COR-L47 (cell line): ENCODE measurements around the gene AQP11.
"Not testable (repeated sequence)": the region's sequence is repeated elsewhere in the genome, so short reads cannot be mapped to it uniquely, and the experiment has no call there.

Experiments
- DNase-seq: peaks from one replicate; lab custom pipeline; 2025; lab: John Stamatoyannopoulos, UW

The AQP11 gene

DNA sequence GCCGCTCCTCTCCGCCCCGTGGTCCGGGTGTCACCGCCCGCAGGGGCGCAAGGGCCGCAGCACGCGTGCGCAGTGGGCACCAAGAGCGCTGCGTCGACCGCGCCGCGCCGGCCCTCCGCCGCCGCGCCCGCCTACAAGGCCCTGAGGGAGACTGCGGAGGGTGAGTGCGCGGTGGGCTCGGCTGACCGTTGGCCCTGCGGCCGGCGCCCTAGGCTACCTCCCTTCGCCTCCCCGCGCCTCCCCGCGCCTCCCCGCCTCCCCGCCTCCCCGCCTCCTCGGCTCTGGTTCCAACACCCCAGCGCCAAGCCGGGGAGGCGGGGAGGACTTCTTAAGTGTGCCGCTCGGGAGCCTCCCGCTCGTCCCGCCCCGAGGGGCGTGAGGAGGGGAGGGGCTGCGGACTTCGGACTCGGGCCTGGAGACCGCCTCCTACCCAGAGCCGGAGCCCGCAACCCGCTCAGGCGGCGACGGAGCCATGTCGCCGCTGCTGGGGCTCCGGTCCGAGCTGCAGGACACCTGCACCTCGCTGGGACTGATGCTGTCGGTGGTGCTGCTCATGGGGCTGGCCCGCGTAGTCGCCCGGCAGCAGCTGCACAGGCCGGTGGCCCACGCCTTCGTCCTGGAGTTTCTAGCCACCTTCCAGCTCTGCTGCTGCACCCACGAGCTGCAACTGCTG lies at the start of gene AQP11:
Gene AQP11 (plus strand): TSS at position 433 of the 673 bp plus-strand sequence. CDS start 40 bp downstream, at position 473.
- peak; percentile 74 for DNase-seq

GRCh38 chr11:77542296-77542695 lies 47.5 kb upstream of the AQP11 start:
- no peak for DNase-seq

DNA sequence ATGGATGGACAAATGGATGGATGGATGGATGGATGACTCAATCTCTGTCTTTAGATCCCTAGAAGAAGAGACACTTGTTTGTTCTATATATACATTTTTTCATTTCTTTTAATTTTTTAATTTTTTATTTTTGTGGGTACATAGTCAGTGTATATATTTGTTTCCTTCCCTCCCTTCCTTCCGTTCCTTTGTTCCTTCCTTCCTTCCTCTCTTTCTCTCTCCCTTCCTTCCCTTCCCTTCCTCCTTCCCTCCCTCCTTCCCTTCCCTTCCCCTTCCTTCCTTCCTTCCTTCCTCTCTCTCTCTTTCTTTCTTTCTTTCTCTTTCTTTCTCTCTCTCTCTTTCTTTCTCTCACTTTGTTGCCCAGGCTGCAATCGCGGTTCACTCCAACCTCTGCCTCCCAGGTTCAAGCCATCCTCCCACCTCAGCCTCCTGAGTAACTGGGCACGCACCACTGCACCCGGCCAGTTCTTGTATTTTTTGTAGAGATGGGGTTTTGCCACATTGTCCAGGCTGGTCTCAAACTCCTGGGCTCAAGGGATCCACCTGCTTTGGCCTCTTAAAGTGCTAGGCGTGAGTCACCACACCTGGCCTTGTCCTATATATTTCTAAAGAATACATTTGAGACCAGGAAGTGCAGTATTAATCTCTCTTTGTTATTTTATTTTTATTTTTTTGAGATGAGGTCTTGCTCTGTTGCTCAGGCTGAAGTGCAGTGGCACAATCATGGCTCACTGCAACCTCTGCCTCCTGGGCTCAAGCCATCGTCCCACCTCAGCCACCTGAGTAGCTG lies 42.5 kb upstream of the AQP11 start:
- no peak for DNase-seq

DNA sequence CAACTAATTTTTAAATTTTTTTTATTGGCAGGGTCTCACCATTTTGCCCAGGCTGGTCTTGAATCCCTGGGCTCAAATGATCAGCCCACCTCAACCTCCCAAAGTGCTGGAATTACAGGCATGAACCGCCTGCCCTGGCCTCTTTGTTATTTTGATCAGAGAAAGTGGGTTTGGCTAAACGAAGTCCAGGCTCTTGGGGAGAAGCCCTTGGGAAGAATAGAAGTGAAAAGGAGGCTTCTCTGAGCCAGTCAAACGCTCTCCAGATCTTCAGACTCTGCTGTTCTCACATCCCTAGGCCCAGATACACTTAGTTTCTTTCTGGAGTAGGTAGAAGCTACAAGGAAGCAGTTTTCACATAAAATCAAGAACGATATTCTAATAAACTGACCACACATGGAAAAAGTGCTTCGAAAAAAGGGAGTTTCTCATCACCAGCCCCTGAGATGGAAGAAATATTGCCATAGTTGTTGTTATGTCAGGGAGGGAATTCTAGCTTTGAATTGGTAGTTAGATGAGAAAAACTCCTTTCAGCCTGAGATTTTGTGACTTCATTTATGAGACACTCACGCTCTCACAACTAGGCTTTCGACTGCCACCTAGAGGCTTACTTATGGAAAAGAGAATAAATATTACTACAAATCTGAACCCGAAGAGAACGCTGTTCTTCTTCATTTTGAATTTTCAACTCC lies 41.7 kb upstream of the AQP11 start:
- peak; percentile 63 for DNase-seq

DNA sequence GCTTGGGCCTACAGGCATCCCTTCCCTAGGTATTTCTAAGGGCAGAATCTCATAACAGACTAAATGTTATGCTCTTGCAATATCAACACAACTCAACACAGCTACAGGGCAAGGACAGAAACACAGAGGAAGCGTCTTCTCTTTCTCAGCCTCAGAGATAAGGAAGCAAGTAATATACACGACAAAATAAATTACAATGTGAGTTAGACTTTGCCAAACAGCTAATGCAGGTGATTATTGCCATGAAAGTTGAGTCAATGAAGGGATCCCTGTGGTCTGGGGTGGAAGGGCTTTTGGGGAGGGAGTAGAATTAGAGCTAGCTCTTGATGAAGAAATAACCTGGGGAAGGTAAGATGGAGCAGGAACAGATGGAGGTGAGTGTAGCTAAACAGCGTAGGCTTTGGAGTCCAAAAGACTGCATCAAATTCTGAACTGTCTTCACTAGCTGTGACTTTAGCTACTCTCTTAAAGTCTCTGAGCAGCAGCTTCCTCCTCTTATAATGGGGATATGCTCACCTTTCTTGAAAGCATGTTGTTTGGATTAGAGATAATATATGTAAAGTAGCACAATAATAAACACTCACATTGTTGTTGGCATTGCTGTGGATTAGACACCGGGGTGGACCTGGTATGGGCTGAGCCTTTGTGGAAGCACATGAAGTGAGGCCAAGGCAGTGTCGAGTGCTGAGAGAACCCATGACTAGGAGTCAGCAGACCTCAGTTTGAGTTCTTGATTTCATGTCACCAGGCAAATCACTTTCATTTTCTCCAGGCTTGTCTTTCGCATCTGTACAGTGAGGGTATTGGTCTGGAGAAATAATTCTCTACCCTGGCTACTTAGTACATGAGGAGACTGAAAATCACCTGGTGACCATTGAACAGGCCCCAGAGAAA lies 41.0 kb upstream of the AQP11 start:
- DNase-seq = no peak

GRCh38 chr11:77551426-77551825 lies 38.3 kb upstream of the AQP11 start:
- not testable (repeated sequence) for DNase-seq

GRCh38 chr11:77557553-77557952 lies 32.2 kb upstream of the AQP11 start:
- DNase-seq = peak; percentile 36

DNA sequence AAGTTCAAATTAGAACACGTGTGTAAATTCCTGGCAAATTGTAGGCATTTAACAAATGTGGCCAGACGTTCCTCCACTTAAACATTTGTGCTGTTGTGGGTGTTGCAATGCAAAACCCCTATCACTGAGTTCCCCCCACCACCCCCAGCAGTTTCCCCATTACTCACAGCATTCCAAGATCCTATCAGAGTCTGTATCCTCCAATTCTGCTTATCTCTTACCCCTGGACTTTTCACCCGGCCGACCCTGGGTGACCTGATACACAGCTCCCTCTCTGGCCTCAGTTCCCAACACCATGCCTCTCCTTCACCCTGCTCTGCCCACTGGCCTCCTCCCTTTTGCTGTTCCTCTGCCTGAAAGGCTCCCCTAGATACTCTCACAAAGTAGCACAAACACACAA lies 31.4 kb upstream of the AQP11 start:
- DNase-seq = no peak

- DNase-seq = no peak
Observed at GRCh38 chr11:77559686-77560401, 29.9 kb upstream of the AQP11 start.

- DNase-seq = no peak
Observed at GRCh38 chr11:77560605-77561004, 29.1 kb upstream of the AQP11 start.

DNA sequence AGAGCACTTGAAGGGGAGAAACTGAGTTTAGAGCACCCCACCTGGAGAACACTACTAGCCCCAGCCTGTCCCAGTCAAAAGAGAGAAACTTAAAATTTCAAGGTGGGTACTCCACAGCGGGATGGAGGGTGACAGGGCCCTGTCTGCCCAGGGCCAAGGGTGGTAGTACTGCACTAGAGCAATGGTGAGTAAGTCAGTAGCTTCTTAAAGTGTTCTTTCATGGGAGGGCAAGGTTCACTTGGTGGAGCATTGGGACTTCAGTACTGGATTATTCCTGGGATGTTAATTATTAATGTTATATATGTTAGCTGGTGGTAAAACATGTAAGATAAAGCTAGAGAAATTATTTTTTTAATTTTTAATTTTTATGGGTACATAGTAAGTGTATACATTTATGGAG lies 28.5 kb upstream of the AQP11 start:
- DNase-seq = no peak

GRCh38 chr11:77568306-77568705 lies 21.4 kb upstream of the AQP11 start:
- DNase-seq = no peak

DNA sequence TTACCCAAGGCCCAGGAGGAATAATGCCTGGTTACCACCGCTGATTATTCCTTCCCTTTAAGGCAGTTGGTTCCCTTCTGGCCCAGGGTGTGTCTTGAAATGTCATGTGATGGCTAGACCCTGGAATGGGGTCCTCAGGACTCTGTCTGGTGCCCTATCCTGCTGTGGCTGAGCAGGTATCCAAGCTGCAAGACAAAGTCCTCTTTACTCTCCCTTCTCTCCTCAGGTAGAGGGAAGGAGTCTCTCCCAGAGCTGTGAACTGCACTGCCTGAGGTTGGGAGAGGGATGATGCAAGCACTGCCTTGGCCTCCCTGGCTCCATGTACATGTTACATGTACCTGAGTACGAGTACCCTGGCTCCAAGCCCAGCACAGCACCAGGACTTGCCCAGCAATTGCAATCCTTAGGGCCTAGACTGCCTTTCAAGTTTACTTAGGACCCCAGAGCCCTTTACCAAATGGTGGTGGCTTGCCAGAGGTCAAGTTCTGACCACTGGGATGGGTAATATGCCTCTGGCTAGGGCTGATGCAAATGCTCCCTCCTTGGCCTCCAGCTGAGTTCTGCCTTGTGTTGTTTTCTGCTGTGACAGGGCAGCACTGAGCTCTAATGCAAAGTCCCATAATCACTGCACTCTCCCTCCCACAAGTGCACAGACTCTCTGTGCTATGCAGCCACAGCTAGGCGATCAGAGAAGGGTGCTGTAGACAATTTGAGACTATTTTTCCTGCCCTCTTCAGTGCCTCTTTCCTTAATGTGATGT lies 20.7 kb upstream of the AQP11 start:
- DNase-seq = no peak

GRCh38 chr11:77569676-77570070 lies 20.1 kb upstream of the AQP11 start:
- DNase-seq = no peak

DNA sequence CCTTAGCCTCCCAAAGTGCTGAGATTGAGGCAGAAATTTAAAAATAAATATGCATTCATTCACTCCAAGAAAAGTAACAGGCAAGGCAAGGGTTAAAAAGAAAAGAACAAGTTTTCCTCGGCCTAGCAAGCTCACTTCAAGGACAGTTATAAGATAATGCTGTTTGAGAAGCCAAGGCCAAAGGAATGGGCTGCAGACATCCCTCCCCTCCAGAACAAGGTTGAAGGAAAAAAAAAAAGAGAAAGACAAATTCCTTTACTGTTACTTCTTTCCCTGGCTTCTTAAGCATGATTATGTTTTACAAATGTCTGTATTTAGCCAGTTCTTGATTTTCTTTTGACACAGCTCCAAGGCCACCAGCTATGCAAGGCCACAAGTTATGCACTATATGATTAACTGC lies 18.9 kb upstream of the AQP11 start:
- DNase-seq = not testable (repeated sequence)

- DNase-seq = not testable (repeated sequence)
Observed at GRCh38 chr11:77575428-77575827, 14.3 kb upstream of the AQP11 start.

- peak; percentile 17 for DNase-seq
Observed at GRCh38 chr11:77580712-77581337, 8.9 kb upstream of the AQP11 start.

DNA sequence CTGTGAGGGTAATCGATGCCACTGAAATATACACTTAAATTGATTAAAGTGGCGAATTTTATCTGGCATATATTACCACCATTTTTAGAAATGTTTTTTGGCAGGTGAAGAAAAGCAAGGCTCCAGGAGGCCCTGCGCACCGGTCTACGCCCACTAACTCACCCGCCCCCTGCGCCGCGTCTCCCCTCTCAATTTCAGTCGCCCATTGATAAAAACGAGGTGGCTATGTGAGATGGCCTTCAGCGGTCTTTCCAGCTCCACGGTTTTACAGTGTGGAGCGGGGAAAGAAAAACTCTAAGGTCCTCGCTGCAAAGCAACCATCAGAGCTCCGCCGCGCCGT lies 602 bp upstream of the AQP11 start:
- no peak for DNase-seq

- peak; percentile 45 for DNase-seq
Observed at GRCh38 chr11:77590194-77590782, 535 bp downstream of the AQP11 start.

DNA sequence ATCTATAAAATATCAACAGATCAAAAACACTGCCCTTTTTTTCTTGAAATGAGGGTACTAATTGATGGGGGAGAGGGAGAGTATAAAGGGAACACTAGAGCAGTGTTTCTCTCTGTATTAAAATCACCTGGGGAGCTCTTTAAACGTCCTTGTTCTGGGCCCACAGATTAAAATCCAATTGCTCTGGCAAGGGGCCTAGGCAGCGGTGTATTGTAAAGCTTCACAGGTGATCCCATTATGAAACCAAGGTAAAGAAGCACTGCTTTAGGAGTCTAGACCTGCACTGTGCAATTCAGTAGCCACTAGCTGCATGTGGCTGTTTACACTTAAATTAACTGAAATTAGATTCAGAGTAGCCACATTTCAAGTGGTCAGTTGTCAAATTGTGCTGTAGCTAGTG lies 3.0 kb downstream of the AQP11 start:
- peak; percentile 82 for DNase-seq
